ENCODE measurements around the gene SOX30.

SOX30 gene

DNA sequence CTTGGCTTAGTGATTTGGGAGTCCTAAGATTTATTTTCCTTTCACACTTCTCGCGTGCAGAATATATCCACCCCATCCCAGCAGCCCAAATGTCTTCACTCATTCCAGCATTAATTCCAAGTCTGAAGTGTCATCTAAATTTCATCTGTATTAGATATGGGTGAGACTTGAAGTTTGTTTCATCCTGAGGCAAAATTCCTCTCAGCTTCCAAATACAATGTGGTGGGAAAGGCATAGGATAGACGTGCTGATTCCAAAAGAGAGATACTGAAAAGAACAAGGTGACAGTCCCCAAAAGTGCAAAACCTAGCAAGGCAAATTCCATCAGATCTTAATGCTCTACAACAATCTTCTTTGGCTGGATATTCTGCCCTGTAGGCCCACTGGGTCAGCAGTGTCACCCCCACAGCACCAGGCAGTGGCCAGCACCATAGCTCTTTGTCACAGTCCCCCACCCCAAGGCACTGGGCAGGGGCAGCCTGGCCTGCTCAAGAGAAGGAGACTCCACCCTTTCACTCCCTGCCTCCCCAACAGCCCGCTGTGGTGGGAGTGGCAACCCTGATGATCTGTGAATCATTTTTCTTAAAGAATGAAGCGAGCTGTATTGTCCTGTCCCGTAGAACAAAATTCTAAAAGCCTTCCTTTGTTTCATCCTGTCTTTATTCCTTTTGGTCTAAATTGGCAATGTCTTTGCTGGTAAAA is 74.0 kb downstream of the SOX30 start:
- TF ChIP-seq CTCF (IDR thresholded peaks at IDR 0.05): no peak
- TF ChIP-seq ZFX (IDR thresholded peaks at IDR 0.05; ENCODE audit: borderline replicate concordance): no peak
- no peak overlapping the region for H3K27ac ChIP-seq

- TF ChIP-seq ZFX (IDR thresholded peaks at IDR 0.05; ENCODE audit: borderline replicate concordance): no peak
- no peak for TF ChIP-seq CTCF (IDR thresholded peaks at IDR 0.05)
- H3K27ac ChIP-seq: no peak overlapping the region
Observed at GRCh38 chr5:157576678-157577077, 75.6 kb downstream of the SOX30 start.

All from 22Rv1 (cell line).